ENCODE data around the gene DLG4. TPM values are rescaled to one million over a fixed set of nuclear protein-coding genes. Genes with fewer than 3 reads are reported as not detected.
A peak's percentile ranks its signal among the peaks of the same experiment; 100 is the strongest.

DLG4 gene
- 34.9 TPM for total RNA-seq

GRCh38 chr17:7219812-7220592 lies at the start of gene DLG4, which contains the start of gene ACADVL:
Gene DLG4, minus strand, starts transcription at chr17:7219836.
Gene ACADVL, plus strand, starts transcription at chr17:7219938. Its CDS starts 47 bp downstream, at chr17:7219985.
- H3K4me1 ChIP-seq, result peaks cover 23 to 40% of the 10 kb centered on the region in 2 donors
- no peaks in the 10 kb centered on the region for H3K27me3 ChIP-seq
- TF ChIP-seq CTCF (IDR thresholded peaks at IDR 0.05), result no peak
- H3K9me3 ChIP-seq, result no peaks in the 10 kb centered on the region
- H3K27ac ChIP-seq, result peak within 1 kb of the TSS; percentile 96 to 100
- intact Hi-C loops (cut with DNase I), result loop anchor here (1.0 to 10.0 kb wide), 2 partner anchors 19 to 615 kb away; partner anchors contain the start of genes KDM6B and PHF23
- H3K4me3 ChIP-seq, result peak within 1 kb of the TSS; percentile 81 to 98
- DNase-seq (ENCODE audit: low spot score in 2 of 2), result peak; percentile 78 to 96
- peaks cover 31 to 32% of the 10 kb centered on the region in 2 donors for H3K36me3 ChIP-seq

- no peak for DNase-seq (ENCODE audit: low spot score in 2 of 2)
- intact Hi-C loops (cut with DNase I), result no loop called here
- TF ChIP-seq CTCF (IDR thresholded peaks at IDR 0.05), result no peak
- Histone ChIP-seq H3K4me1 (peaks cover 8% of the 10 kb centered on the region in 2 donors), H3K9me3 (no peaks in the 10 kb centered on the region), H3K27ac (no peak overlapping the region), H3K36me3 (no peaks in the 10 kb centered on the region), H3K27me3 (peaks cover 13% of the 10 kb centered on the region), H3K4me3 (no peak overlapping the region)
Observed at GRCh38 chr17:7266784-7267183, 47.1 kb upstream of the DLG4 start.

GRCh38 chr17:7263801-7264078 lies 44.1 kb upstream of the DLG4 start:
- Histone ChIP-seq H3K4me1 (peaks cover 8 to 13% of the 10 kb centered on the region in 2 donors), H3K4me3 (peak overlapping the region in 1 of 2 donors; percentile 53), H3K36me3 (peaks cover 0 to 12% of the 10 kb centered on the region in 2 donors), H3K9me3 (no peaks in the 10 kb centered on the region), H3K27me3 (peaks cover 17% of the 10 kb centered on the region), H3K27ac (no peak overlapping the region)
- no peak for TF ChIP-seq CTCF (IDR thresholded peaks at IDR 0.05)
- intact Hi-C loops (cut with DNase I), result no loop called here
- DNase-seq (ENCODE audit: low spot score in 2 of 2), result no peak

GRCh38 chr17:7262935-7263800 lies 43.5 kb upstream of the DLG4 start:
- peaks cover 0 to 18% of the 10 kb centered on the region in 2 donors for H3K36me3 ChIP-seq
- DNase-seq (ENCODE audit: low spot score in 2 of 2), result no peak
- H3K4me1 ChIP-seq, result peaks cover 8 to 13% of the 10 kb centered on the region in 2 donors
- no peaks in the 10 kb centered on the region for H3K9me3 ChIP-seq
- no peak overlapping the region for H3K27ac ChIP-seq
- intact Hi-C loops (cut with DNase I), result no loop called here
- H3K27me3 ChIP-seq, result peaks cover 17% of the 10 kb centered on the region
- peak overlapping the region; percentile 17 to 53 for H3K4me3 ChIP-seq
- TF ChIP-seq CTCF (IDR thresholded peaks at IDR 0.05), result no peak

GRCh38 chr17:7262192-7262934 lies 42.7 kb upstream of the DLG4 start, which contains the start of gene CLDN7:
Gene CLDN7, minus strand, starts transcription at chr17:7262478. Its CDS starts 435 bp downstream, at chr17:7262043.
- H3K9me3 ChIP-seq, result no peaks in the 10 kb centered on the region
- H3K4me1 ChIP-seq, result peaks cover 8 to 13% of the 10 kb centered on the region in 2 donors
- H3K27ac ChIP-seq, result no peak within 1 kb of the TSS
- H3K4me3 ChIP-seq, result peak within 1 kb of the TSS; percentile 35 to 53
- intact Hi-C loops (cut with DNase I), result no loop called here
- no peak for DNase-seq (ENCODE audit: low spot score in 2 of 2)
- TF ChIP-seq CTCF (IDR thresholded peaks at IDR 0.05), result no peak
- H3K27me3 ChIP-seq, result peaks cover 17% of the 10 kb centered on the region
- peaks cover 0 to 26% of the 10 kb centered on the region in 2 donors for H3K36me3 ChIP-seq
